Fibroblast of villous mesenchyme (primary cell): ENCODE data around the gene PEX12. TPM values are rescaled to one million over a fixed set of nuclear protein-coding genes. Genes with fewer than 3 reads are reported as not detected.
"Not testable (repeated sequence)": the region's sequence is repeated elsewhere in the genome, so short reads cannot be mapped to it uniquely, and the experiment has no call there.

Experiments
- DNase-seq: peaks from one replicate; pipeline ENCODE4 v3.0.0-alpha.2; 2010; ENCODE audit warnings: low read depth
- H3K4me3 ChIP-seq: 2 replicates; pipeline ENCODE4 v1.5.1; 2011; ENCODE audit warnings: low read depth, mild to moderate bottlenecking, low read length
- CTCF ChIP-seq: IDR thresholded peaks from 2 replicates; pipeline ENCODE4 v1.5.1; 2012; ENCODE audit warnings: low read depth, mild to moderate bottlenecking, low read length; ENCODE audit not compliant: insufficient read depth
- small RNA-seq: library from RNA; depleted of rRNA; stranded (forward); fragments of <200 nt; gene quantifications from one replicate; pipeline ENCODE3, GENCODE V24; 2012
- total RNA-seq: library from RNA; depleted of rRNA; stranded (reverse); fragments of >200 nt; gene quantifications from 2 replicates; pipeline ENCODE4 v1.2.3, GENCODE V29; 2012

Gene PEX12
- total RNA-seq, 1 donor, result 7.3 TPM

GRCh38 chr17:35529866-35530265 is 48.5 kb downstream of the PEX12 start:
- TF ChIP-seq CTCF, result no peak
- H3K4me3 ChIP-seq, result no peak overlapping the region
- no peak for DNase-seq

GRCh38 chr17:35529326-35529725 is 49.0 kb downstream of the PEX12 start:
- H3K4me3 ChIP-seq, DNase-seq: not testable (repeated sequence)

Small RNA genes within 50 kb of the gene (small RNA-seq; reads per million reads assigned to genes)
- not detected for gene AC004134.1
- gene AC015911.1, result not detected
- gene SNORD7, result 24.1 reads per million, percentile 94 among the genes with 10 or more reads in this experiment

Other genes starting within 250 kb of the PEX12 start
- gene SLFN11, start 204.9 kb downstream of the PEX12 start, total RNA-seq, result 54.8 and 95.9 TPM in 2 replicates
- 30.6 and 47.9 TPM in 2 replicates for gene SLFN12, start 146.1 kb downstream of the PEX12 start, total RNA-seq
- 1.6 and 2.6 TPM in 2 replicates for gene SLFN13, start 129.8 kb downstream of the PEX12 start, total RNA-seq
- not detected in 2 replicates for gene SLFN12L, start 40.9 kb downstream of the PEX12 start, total RNA-seq
- gene SLFN14, start 17.8 kb downstream of the PEX12 start, total RNA-seq, result not detected in 2 replicates
- gene AP2B1, start 8.8 kb upstream of the PEX12 start, total RNA-seq, result 86.7 and 97.6 TPM in 2 replicates
- 6.4 and 12.1 TPM in 2 replicates for gene RASL10B, start 153.1 kb upstream of the PEX12 start, total RNA-seq
- gene GAS2L2, start 174.7 kb upstream of the PEX12 start, total RNA-seq, result not detected in 2 replicates
- gene C17orf50, start 182.3 kb upstream of the PEX12 start, total RNA-seq, result not detected in 2 replicates
- gene MMP28, start 217.1 kb upstream of the PEX12 start, total RNA-seq, result under 0.01 TPM in 2 replicates
- 47.1 and 55.4 TPM in 2 replicates for gene TAF15, start 230.9 kb upstream of the PEX12 start, total RNA-seq